Natural killer cell (primary cell): ENCODE results near the gene SPRED1. TPM values are rescaled to one million over a fixed set of nuclear protein-coding genes. Genes with fewer than 3 reads are reported as not detected.

Experiments
- ATAC-seq, 3 donors: fragments of 150-1000 bp in 2 of 3; fragments of 200-7000 bp in 1 of 3; cut with Tn5 transposase; 1 replicate in 1 of 3; 2 replicates in 2 of 3; pipeline ENCODE4 v1.10.0; 2021; ENCODE audit warnings: mild to moderate bottlenecking in 2 of 3, moderate library complexity in 2 of 3
- DNase-seq, 2 donors: peaks; one replicate each; pipeline versions ENCODE4 v3.0.0 to v3.0.0-alpha.2; 2013 to 2021; ENCODE audit warnings: mixed read lengths in 1 of 2
- H3K27ac ChIP-seq: one replicate; pipeline ENCODE4 v1.5.1; 2013; ENCODE audit warnings: mild to moderate bottlenecking, low read length
- H3K27me3 ChIP-seq: one replicate; pipeline ENCODE4 v1.6.1; 2013; ENCODE audit warnings: low read length; ENCODE audit not compliant: control insufficient read depth, insufficient read depth
- H3K36me3 ChIP-seq: one replicate; pipeline ENCODE4 v1.6.1; 2013; ENCODE audit warnings: low read length; ENCODE audit not compliant: control insufficient read depth, insufficient read depth
- H3K4me1 ChIP-seq: one replicate; pipeline ENCODE4 v1.6.1; 2013; ENCODE audit warnings: low read length; ENCODE audit not compliant: control insufficient read depth, insufficient read depth
- H3K4me3 ChIP-seq: one replicate; pipeline ENCODE4 v1.5.1; 2013; ENCODE audit warnings: low read length
- H3K9me3 ChIP-seq: one replicate; pipeline ENCODE4 v1.6.1; 2013; ENCODE audit warnings: low read length; ENCODE audit not compliant: control insufficient read depth, insufficient read depth
- H3K27ac Mint-ChIP-seq, 2 donors: one replicate each; pipeline ENCODE4 v1.8.0; 2022; ENCODE audit warnings: mild to moderate bottlenecking in 2 of 2, mixed read lengths in 2 of 2, moderate library complexity in 1 of 2
- H3K27me3 Mint-ChIP-seq, 2 donors: one replicate each; pipeline ENCODE4 v1.8.0; 2022; ENCODE audit warnings: low read depth in 2 of 2, mixed read lengths in 2 of 2
- H3K36me3 Mint-ChIP-seq: one replicate; pipeline ENCODE4 v1.8.0; 2022; ENCODE audit warnings: mixed read lengths
- H3K4me1 Mint-ChIP-seq, 2 donors: one replicate each; pipeline ENCODE4 v1.8.0; 2022; ENCODE audit warnings: mixed read lengths in 2 of 2
- H3K4me3 Mint-ChIP-seq: one replicate; pipeline ENCODE4 v1.8.0; 2022; ENCODE audit warnings: mild to moderate bottlenecking, moderate library complexity, mixed read lengths
- H3K9me3 Mint-ChIP-seq, 2 donors: one replicate each; pipeline ENCODE4 v1.8.0; 2022; ENCODE audit warnings: mixed read lengths in 2 of 2
- CTCF ChIP-seq: fragments of 200-600 bp; IDR thresholded peaks from one replicate; pipeline ENCODE4 v1.8.0; 2022; ENCODE audit warnings: antibody characterized with exemption
- WGBS: methylation state at CpG from one replicate; pipeline ENCODE4 v1.1.7; 2013; ENCODE audit warnings: missing lambda C conversion rate; ENCODE audit not compliant: insufficient coverage; 5-methylcytosine and 5-hydroxymethylcytosine counted together
- intact Hi-C: fragments of 100-400 bp; cut with micrococcal nuclease; formaldehyde crosslinking; loops from one replicate; pipeline ENCODE4 v1.14.2; 2022
- total RNA-seq, 4 donors: library from RNA; stranded (reverse); fragments of 120-200 nt in 1 of 4; gene quantifications; one replicate each; pipeline versions ENCODE4 v1.2.3 to v1.2.4, GENCODE V29; 2013 to 2022

The SPRED1 gene
- total RNA-seq, 3 donors from 2014 or later (not counting 1 experiment from before 2014, with no cell fraction given), result 1.1 to 2.0 (median 1.5) TPM

- Mint-ChIP-seq H3K9me3 (no peaks in the 10 kb centered on the region), H3K27me3 (peaks cover 0 to 4% of the 10 kb centered on the region in 2 donors), H3K36me3 (no peaks in the 10 kb centered on the region), H3K27ac (no peak overlapping the region), H3K4me3 (no peak overlapping the region), H3K4me1 (no peaks in the 10 kb centered on the region)
- 93% methylated on average over 4 of the region's 4 CpGs for WGBS
- H3K4me1 ChIP-seq, result no peaks in the 10 kb centered on the region
- no peak for ATAC-seq
- H3K36me3 ChIP-seq, result no peaks in the 10 kb centered on the region
- TF ChIP-seq CTCF, result no peak
- H3K9me3 ChIP-seq, result no peaks in the 10 kb centered on the region
- no peaks in the 10 kb centered on the region for H3K27me3 ChIP-seq
- no peak for DNase-seq
- H3K27ac ChIP-seq, result no peak overlapping the region
- intact Hi-C loops, result no loop called here
- no peak overlapping the region for H3K4me3 ChIP-seq
These were observed 32.8 kb downstream of the SPRED1 start for GRCh38 chr15:38285456-38285855.

- Histone ChIP-seq H3K9me3 (no peaks in the 10 kb centered on the region), H3K27ac (no peak overlapping the region), H3K36me3 (no peaks in the 10 kb centered on the region), H3K27me3 (no peaks in the 10 kb centered on the region), H3K4me1 (no peaks in the 10 kb centered on the region), H3K4me3 (no peak overlapping the region)
- no peak overlapping the region for H3K27ac Mint-ChIP-seq
- no peak overlapping the region for H3K4me3 Mint-ChIP-seq
- H3K4me1 Mint-ChIP-seq, result no peaks in the 10 kb centered on the region
- WGBS, result no CpG with 5 or more reads among the region's 3 CpGs
- ATAC-seq (no peak), DNase-seq (no peak)
- intact Hi-C loops, result no loop called here
- H3K27me3 Mint-ChIP-seq, result no peaks in the 10 kb centered on the region
- no peaks in the 10 kb centered on the region for H3K36me3 Mint-ChIP-seq
- no peak for TF ChIP-seq CTCF
- H3K9me3 Mint-ChIP-seq, result no peaks in the 10 kb centered on the region
These were observed 41.5 kb downstream of the SPRED1 start for GRCh38 chr15:38294126-38294525.

- Mint-ChIP-seq H3K9me3 (no peaks in the 10 kb centered on the region), H3K27ac (no peak overlapping the region), H3K27me3 (no peaks in the 10 kb centered on the region), H3K4me3 (no peak overlapping the region), H3K4me1 (peaks cover 6% of the 10 kb centered on the region in 2 donors), H3K36me3 (no peaks in the 10 kb centered on the region)
- no peak overlapping the region for H3K4me3 ChIP-seq
- no peak for TF ChIP-seq CTCF
- H3K9me3 ChIP-seq, result no peaks in the 10 kb centered on the region
- WGBS, result 60% methylated on average over 1 of the region's 4 CpGs
- H3K36me3 ChIP-seq, result no peaks in the 10 kb centered on the region
- DNase-seq (no peak), ATAC-seq (no peak)
- no peak overlapping the region for H3K27ac ChIP-seq
- H3K4me1 ChIP-seq, result no peaks in the 10 kb centered on the region
- H3K27me3 ChIP-seq, result no peaks in the 10 kb centered on the region
- intact Hi-C loops, result no loop called here
These were observed 45.2 kb downstream of the SPRED1 start for GRCh38 chr15:38297623-38298388.

- H3K27ac Mint-ChIP-seq, result no peak overlapping the region
- H3K27me3 Mint-ChIP-seq, result no peaks in the 10 kb centered on the region
- H3K9me3 Mint-ChIP-seq, result no peaks in the 10 kb centered on the region
- Histone ChIP-seq H3K4me1 (no peaks in the 10 kb centered on the region), H3K36me3 (no peaks in the 10 kb centered on the region), H3K9me3 (no peaks in the 10 kb centered on the region), H3K27me3 (no peaks in the 10 kb centered on the region), H3K4me3 (no peak overlapping the region), H3K27ac (no peak overlapping the region)
- no peak for ATAC-seq
- H3K4me3 Mint-ChIP-seq, result no peak overlapping the region
- H3K36me3 Mint-ChIP-seq, result no peaks in the 10 kb centered on the region
- no peak for TF ChIP-seq CTCF
- 90% methylated on average over 4 of the region's 6 CpGs for WGBS
- intact Hi-C loops, result no loop called here
- H3K4me1 Mint-ChIP-seq, result peaks cover 7 to 9% of the 10 kb centered on the region in 2 donors
- no peak for DNase-seq
These were observed 46.6 kb downstream of the SPRED1 start for GRCh38 chr15:38299216-38299615.
